Measurements from ENCODE around the gene WDR93.
A peak's percentile ranks its signal among the peaks of the same experiment; 100 is the strongest.

WDR93 gene

DNA sequence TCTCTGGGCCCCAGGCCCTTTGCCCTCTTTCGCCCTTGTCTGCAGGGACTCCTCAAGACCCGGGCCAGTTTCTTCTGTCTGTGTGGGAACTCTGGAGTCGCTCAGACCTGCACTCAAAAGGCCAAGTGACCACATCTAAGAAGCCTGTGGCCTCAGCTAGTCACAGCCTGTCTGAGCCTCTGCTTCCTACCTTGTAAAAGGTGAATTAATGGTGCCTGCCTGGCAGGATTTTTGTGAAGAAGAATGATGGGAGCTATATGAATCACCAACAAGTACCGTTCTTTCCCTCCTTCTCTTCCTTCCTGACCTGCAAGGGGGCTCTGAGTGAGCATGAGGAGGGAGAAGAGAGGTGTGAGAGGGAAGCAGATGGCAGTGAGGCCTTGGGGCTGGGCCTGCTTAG lies 18.9 kb upstream of the WDR93 start:
- TF ChIP-seq, protein P1, sequence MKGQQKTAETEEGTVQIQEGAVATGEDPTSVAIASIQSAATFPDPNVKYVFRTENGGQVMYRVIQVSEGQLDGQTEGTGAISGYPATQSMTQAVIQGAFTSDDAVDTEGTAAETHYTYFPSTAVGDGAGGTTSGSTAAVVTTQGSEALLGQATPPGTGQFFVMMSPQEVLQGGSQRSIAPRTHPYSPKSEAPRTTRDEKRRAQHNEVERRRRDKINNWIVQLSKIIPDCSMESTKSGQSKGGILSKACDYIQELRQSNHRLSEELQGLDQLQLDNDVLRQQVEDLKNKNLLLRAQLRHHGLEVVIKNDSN (IDR thresholded peaks at IDR 0.05) = no peak
- TF ChIP-seq CREB1 (IDR thresholded peaks at IDR 0.05; ENCODE audit: low read depth) (no peak), FOXM1 (IDR thresholded peaks at IDR 0.05; ENCODE audit: borderline replicate concordance, low read depth) (no peak), EP300 (IDR thresholded peaks at IDR 0.05; ENCODE audit: borderline replicate concordance) (no peak), CEBPB (IDR thresholded peaks at IDR 0.05) (no peak), NFIC (IDR thresholded peaks at IDR 0.05) (no peak), RAD21 (IDR thresholded peaks at IDR 0.05; ENCODE audit: low read depth) (no peak), ZBTB7A (IDR thresholded peaks at IDR 0.05; ENCODE audit: low read depth) (no peak), EGR1 (IDR thresholded peaks at IDR 0.05) (no peak), YY1 (IDR thresholded peaks at IDR 0.05; ENCODE audit: low read depth) (no peak), TCF12 (IDR thresholded peaks at IDR 0.05; ENCODE audit: low read depth) (no peak), TAF1 (IDR thresholded peaks at IDR 0.05; ENCODE audit: low read depth) (no peak), TEAD4 (IDR thresholded peaks at IDR 0.05) (no peak)
- TF ChIP-seq, protein P2, sequence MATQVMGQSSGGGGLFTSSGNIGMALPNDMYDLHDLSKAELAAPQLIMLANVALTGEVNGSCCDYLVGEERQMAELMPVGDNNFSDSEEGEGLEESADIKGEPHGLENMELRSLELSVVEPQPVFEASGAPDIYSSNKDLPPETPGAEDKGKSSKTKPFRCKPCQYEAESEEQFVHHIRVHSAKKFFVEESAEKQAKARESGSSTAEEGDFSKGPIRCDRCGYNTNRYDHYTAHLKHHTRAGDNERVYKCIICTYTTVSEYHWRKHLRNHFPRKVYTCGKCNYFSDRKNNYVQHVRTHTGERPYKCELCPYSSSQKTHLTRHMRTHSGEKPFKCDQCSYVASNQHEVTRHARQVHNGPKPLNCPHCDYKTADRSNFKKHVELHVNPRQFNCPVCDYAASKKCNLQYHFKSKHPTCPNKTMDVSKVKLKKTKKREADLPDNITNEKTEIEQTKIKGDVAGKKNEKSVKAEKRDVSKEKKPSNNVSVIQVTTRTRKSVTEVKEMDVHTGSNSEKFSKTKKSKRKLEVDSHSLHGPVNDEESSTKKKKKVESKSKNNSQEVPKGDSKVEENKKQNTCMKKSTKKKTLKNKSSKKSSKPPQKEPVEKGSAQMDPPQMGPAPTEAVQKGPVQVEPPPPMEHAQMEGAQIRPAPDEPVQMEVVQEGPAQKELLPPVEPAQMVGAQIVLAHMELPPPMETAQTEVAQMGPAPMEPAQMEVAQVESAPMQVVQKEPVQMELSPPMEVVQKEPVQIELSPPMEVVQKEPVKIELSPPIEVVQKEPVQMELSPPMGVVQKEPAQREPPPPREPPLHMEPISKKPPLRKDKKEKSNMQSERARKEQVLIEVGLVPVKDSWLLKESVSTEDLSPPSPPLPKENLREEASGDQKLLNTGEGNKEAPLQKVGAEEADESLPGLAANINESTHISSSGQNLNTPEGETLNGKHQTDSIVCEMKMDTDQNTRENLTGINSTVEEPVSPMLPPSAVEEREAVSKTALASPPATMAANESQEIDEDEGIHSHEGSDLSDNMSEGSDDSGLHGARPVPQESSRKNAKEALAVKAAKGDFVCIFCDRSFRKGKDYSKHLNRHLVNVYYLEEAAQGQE (IDR thresholded peaks at IDR 0.05; ENCODE audit: low read depth) = no peak
- TF ChIP-seq, protein P3, sequence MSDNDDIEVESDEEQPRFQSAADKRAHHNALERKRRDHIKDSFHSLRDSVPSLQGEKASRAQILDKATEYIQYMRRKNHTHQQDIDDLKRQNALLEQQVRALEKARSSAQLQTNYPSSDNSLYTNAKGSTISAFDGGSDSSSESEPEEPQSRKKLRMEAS (IDR thresholded peaks at IDR 0.05) = no peak

DNA sequence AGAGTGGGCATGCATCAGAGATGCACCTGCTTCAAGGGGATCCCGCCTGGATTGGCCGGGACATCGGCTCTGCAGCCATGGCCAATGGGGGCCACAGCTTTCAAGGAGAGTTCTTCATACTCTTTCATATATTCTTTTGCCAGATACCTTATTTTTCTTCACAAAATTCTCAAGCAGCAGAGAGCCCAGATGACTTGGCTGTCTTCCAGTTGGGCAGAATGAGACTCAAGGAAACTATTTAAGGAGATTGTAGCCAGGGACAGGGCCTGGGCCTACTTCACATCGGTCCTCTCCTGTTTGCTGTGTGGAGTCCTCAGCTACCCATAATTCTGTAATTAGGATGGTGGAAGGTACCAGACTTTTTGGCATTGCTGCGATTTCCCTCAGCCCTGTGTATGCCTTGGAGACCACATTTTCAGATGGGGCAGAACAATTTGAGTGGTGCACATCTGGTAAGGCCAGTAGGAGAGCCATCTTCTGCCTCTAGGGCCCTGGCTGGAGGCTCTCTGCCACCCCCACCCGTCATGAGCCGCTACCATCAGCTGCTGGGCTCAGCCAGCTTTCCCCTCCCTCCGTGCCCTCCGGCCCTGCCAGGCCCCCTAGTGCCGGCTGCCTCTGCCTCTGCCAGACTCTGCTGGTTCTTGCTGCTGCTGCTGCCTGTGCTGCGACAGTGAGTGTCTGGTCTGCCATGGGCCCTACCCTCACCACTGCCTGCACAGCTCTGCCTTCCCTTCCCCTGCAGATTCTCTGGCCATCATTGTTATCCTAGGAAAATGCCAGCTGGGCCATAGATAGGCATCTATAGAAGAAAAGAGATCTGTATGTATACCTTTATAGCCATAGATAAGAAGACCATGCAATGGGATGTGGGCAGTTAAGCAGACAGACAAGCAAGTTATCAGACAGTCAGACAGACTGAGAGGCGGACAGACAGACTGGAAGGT lies 18.1 kb upstream of the WDR93 start:
- no peak for TF ChIP-seq CREB1 (IDR thresholded peaks at IDR 0.05; ENCODE audit: low read depth)

DNA sequence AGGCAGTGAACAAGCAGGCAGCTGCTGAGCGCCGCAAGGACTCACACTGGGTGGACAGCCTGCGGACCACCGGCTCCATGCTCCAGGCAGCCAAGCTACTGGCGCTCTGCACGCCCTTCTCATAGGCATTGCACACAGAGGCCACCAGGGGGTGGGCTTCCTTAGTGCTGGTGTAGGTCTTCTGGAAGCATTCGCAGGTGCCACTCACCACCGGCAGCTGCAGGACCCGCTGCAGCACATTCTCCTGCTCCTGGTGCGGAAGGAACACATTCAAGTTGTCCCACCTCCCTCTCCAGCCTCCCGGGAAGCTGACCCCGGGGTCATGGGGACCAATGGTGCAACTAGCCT lies 17.5 kb upstream of the WDR93 start:
- TF ChIP-seq TEAD4 (IDR thresholded peaks at IDR 0.05) = no peak
- peak; percentile 38; the same call in 1 of the 2 replicates for TF ChIP-seq RAD21 (IDR thresholded peaks at IDR 0.05; ENCODE audit: low read depth)

DNA sequence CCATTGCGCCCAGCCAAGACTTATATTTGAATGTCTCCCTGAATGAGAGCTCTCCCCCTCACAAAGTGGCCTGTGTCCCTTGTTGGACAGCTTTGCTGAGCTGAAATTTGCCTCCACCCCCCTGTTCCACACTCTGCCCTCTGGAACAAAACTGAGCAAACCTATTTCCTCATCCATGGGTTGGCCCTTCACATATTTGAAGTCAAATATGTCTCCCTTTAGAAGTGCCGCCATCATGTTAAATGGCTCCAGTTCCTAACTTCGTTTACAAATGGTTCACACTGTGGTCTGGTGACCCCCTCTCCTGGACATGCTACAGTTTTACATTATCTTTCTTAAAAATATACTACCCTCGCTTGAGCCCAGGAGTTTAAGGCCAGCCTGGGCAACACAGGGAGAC lies 16.1 kb upstream of the WDR93 start:
- TF ChIP-seq TEAD4 (IDR thresholded peaks at IDR 0.05) (no peak), NFIC (IDR thresholded peaks at IDR 0.05) (no peak), CREB1 (IDR thresholded peaks at IDR 0.05; ENCODE audit: low read depth) (no peak), EGR1 (IDR thresholded peaks at IDR 0.05) (no peak), CEBPB (IDR thresholded peaks at IDR 0.05) (no peak), ZBTB7A (IDR thresholded peaks at IDR 0.05; ENCODE audit: low read depth) (no peak), TCF12 (IDR thresholded peaks at IDR 0.05; ENCODE audit: low read depth) (no peak), YY1 (IDR thresholded peaks at IDR 0.05; ENCODE audit: low read depth) (no peak), TAF1 (IDR thresholded peaks at IDR 0.05; ENCODE audit: low read depth) (no peak), EP300 (IDR thresholded peaks at IDR 0.05; ENCODE audit: borderline replicate concordance) (no peak), FOXM1 (IDR thresholded peaks at IDR 0.05; ENCODE audit: borderline replicate concordance, low read depth) (no peak), RAD21 (IDR thresholded peaks at IDR 0.05; ENCODE audit: low read depth) (no peak)
- TF ChIP-seq, protein P2 (IDR thresholded peaks at IDR 0.05; ENCODE audit: low read depth) = no peak
- TF ChIP-seq, protein P1 (IDR thresholded peaks at IDR 0.05) = no peak
- TF ChIP-seq, protein P3 (IDR thresholded peaks at IDR 0.05) = no peak

DNA sequence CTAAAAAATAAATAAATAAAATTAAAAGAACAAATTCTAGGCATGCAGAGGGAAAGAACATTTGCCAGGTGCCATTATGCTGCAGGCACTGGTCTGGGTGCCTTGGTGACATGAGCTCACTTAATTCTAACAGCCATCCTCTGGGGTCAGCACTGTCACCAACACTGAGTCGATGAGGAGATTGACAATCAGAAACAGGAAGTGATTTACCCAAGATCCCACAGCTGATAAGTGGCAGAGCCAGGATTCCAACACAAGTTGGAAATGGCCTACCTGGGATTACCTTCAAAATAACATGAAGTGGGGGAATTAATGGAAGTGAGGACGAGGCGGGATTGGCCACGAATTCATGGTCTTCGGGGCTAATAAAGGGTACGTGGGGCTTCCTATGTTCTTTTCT lies 15.0 kb upstream of the WDR93 start:
- TF ChIP-seq CREB1 (IDR thresholded peaks at IDR 0.05; ENCODE audit: low read depth) = no peak
- no peak for TF ChIP-seq FOXM1 (IDR thresholded peaks at IDR 0.05; ENCODE audit: borderline replicate concordance, low read depth)
- TF ChIP-seq ZBTB7A (IDR thresholded peaks at IDR 0.05; ENCODE audit: low read depth) = no peak
- TF ChIP-seq TEAD4 (IDR thresholded peaks at IDR 0.05) = no peak
- TF ChIP-seq, protein P1 (IDR thresholded peaks at IDR 0.05) = no peak
- TF ChIP-seq TCF12 (IDR thresholded peaks at IDR 0.05; ENCODE audit: low read depth) = no peak
- TF ChIP-seq RAD21 (IDR thresholded peaks at IDR 0.05; ENCODE audit: low read depth) = no peak
- no peak for TF ChIP-seq YY1 (IDR thresholded peaks at IDR 0.05; ENCODE audit: low read depth)
- TF ChIP-seq TAF1 (IDR thresholded peaks at IDR 0.05; ENCODE audit: low read depth) = no peak
- no peak for TF ChIP-seq EGR1 (IDR thresholded peaks at IDR 0.05)
- TF ChIP-seq NFIC (IDR thresholded peaks at IDR 0.05) = no peak
- TF ChIP-seq, protein P3 (IDR thresholded peaks at IDR 0.05) = no peak
- TF ChIP-seq, protein P2 (IDR thresholded peaks at IDR 0.05; ENCODE audit: low read depth) = no peak
- no peak for TF ChIP-seq CEBPB (IDR thresholded peaks at IDR 0.05)
